NCI-H2171 treated with DMSO at 0.1 percent for 48 hours (cell line): Measurements from ENCODE around the gene VENTX.
"Not testable (repeated sequence)": the region's sequence is repeated elsewhere in the genome, so short reads cannot be mapped to it uniquely, and the experiment has no call there.

Source experiments
- DNase-seq: peaks from one replicate; lab custom pipeline; 2025; lab: John Stamatoyannopoulos, UW

VENTX gene

GRCh38 chr10:133214468-133215410, 22.9 kb upstream of the VENTX start:
- DNase-seq = no peak

DNA sequence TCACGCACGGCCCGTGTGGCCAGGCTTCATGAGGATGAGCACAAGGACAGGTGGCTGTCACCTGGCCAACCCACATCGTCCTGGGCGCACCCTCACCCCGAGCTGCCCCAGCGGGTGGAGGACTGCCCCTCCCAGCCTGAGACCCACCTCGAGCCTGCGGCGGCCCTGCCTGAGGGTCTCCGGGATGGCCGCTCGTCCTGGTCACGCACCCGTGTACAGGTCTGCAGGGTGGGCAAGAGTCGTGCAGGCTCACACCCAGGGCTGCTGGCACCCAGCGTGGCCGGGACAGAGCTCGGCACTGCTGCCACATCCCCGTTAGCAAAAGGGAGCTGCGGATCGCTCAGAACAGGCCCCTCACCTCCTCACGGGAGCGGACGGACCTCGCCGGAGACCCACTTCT, 22.1 kb upstream of the VENTX start:
- no peak for DNase-seq

DNA sequence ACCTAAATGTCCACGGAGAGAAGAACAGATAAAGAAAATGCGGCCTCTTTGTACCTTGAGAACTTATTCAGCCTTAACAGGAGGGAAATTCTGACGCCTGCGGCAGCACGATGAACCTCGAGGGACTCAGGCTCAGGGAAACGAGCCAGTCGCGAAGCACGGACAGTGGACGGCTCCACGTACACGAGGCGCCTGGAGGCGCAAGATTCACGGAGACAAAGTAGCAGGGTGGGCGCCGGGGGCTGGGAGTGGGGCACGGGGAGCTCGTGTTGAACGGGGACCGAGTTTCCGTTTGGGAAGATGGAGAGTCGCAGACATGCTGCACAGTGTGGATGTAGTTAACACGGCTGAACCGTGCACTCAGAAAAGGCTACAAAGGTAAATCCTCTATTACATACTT, 20.9 kb upstream of the VENTX start:
- DNase-seq = no peak

DNA sequence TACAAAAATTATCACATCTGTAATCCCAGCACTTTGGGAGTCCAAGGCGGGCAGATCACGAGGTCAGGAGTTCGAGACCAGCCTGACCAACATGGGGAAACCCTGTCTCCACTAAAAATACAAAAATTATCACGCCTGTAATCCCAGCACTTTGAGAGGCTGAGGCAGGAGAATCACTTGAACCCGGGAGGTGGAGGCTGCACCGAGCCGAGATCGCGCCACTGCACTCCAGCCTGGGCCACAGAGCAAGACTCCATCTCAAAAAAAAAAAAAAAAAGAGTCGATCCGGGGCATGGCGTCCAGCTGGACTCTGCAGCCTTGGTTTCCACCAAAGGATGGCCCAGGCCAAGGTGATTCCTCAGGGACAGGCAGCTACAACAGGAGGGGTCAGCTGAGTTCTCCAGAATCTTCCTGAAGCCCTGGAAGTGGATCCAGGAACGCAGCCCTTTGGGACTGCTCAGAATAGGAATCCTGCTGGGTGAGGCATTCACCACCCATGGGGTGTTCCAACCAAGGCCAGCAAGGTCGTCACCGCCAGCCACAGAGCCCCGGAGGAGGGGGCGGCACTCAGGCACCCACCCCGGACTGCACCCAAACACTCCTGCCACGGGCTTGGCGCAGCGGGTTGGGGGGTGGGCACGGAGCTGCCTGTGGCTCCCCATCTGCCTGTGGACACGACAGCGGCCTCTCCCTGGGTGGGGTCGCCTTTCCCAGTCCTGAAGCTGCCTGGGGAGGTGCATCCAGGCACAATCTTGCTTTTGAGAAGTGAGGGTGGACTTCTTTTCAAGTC, 19.7 kb upstream of the VENTX start:
- DNase-seq = no peak

GRCh38 chr10:133218891-133219290, 18.8 kb upstream of the VENTX start:
- DNase-seq = no peak

GRCh38 chr10:133219782-133220181, 17.9 kb upstream of the VENTX start:
- DNase-seq = no peak

- DNase-seq = no peak
These were observed 16.3 kb upstream of the VENTX start for GRCh38 chr10:133221331-133221730.

GRCh38 chr10:133221756-133222155, 15.9 kb upstream of the VENTX start:
- not testable (repeated sequence) for DNase-seq

GRCh38 chr10:133224076-133224475, 13.6 kb upstream of the VENTX start:
- no peak for DNase-seq

DNA sequence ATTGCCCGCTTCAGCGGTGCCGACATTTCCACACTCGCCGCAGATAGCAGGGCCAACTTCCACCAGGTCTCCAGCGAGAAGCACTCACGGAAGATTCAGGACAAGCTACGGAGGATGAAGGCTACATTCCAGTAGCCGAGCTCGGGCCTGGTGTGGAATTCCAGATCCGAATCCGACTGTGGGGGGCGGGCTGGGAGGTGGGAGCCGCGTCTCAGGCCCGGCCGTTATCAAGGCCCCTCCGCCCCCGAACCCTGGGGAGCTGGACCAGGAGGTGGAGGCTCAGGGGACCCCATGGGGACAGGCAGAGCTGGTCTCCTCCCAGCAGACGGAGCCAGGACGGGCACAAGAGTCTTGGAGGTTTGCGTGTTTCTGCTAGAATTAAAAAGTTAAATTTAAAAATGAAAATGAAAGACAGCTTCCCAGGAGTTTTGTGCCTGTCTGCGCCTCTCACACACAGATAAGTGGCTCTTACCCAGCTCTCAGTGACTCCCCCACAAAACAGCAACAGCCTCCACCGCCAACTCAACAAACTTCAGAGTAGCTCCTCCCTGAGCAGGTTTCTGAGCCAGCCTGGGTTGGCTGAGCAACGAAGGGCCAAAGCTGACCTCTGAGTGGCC, 12.8 kb upstream of the VENTX start:
- DNase-seq = no peak

- DNase-seq = no peak
These were observed 11.9 kb upstream of the VENTX start for GRCh38 chr10:133225707-133226191.

- DNase-seq = no peak
These were observed 11.3 kb upstream of the VENTX start for GRCh38 chr10:133226251-133226808.

DNA sequence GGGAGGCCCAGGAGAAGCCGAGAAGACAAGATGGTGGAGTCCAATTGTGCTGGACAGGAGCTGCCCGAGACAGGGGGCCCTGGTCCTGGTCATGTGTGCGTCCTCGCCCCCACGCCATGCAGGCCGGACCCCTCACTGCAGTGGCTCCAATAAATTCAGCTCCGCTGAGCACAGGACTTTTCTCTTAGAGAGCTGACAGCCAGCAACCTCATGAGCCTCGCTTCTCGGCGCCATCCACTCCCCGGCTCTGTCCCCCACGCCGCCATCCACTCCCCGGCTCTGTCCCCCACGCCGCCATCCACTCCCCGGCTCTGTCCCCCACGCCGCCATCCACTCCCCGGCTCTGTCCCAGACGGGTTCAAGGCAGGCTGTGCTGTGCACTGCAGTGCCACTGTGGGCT, 10.4 kb upstream of the VENTX start:
- DNase-seq = no peak

- DNase-seq = no peak
These were observed 8.2 kb upstream of the VENTX start for GRCh38 chr10:133229265-133230043.

DNA sequence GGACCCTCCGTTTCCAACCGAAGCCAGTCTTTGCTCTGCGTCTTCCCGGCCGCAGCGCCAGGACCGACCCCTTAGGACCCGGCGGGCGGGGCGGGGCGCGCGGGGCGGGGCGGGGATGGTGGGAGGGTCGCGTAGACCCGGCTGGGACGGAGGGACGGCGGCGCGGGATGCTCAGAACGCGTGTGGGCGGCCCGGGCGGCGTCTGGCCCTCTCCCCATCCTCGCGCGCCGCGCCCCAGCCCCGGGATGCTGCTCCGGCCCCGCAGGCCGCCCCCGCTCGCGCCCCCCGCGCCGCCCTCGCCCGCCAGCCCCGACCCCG, 7.7 kb upstream of the VENTX start, which contains the start of gene UTF1:
TSS of gene UTF1 (plus strand) at position 174 of the 318 bp plus-strand sequence. CDS start at position 246, 72 bp downstream.
- no peak for DNase-seq

DNA sequence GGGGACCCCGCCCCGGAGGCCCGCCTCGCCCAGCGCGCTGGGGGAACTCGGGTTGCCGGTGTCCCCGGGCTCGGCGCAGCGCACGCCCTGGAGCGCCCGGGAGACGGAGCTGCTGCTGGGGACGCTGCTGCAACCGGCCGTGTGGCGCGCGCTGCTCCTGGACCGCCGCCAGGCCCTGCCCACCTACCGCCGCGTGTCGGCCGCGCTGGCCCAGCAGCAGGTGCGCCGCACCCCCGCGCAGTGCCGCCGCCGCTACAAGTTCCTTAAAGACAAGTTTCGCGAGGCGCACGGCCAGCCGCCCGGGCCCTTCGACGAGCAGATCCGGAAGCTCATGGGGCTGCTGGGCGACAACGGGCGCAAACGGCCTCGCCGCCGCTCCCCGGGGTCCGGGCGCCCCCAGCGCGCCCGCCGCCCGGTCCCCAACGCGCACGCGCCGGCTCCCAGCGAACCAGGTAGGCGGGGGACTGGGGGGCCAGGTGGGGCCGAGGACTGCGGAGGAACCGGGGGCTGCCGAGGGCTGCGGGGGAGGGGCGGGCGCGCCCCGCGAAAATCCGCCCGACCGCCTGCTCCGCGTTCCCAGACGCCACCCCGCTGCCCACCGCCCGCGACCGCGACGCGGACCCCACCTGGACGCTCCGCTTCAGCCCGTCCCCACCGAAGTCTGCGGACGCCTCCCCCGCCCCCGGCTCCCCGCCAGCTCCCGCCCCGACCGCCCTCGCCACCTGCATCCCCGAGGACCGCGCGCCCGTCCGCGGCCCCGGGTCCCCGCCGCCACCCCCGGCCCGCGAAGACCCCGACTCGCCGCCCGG, 7.1 kb upstream of the VENTX start:
- DNase-seq = peak; percentile 20

DNA sequence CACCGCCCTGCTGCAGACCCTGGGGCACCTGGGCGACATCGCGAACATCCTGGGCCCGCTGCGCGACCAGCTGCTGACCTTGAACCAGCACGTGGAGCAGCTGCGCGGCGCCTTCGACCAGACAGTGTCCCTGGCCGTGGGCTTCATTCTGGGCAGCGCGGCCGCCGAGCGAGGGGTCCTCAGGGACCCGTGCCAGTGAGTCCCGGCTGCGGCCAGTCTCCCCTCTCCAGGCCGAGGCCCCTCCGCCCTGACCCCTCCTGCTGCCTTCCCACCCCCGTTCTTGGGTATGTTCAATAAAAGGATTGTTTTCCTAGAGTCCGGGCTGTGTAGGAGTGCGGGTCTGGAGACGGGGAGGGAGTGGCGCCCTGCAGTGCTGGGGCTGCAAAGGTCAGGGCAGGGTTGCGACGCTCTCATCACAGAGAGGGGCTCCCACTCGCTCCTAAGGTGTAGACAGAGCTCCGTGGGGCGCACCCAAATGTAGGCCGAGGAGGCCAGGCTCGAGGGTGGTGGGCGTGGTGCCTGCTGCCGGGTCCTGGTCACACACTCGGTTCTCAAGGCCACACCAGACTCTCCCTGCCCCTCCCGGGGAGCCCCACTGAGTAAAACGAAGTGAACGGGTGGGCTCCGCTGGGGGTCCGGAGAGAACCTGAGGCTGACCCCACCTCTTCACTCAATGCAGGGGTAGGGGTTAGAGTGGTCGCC, 6.3 kb upstream of the VENTX start:
- DNase-seq = no peak

- DNase-seq = no peak
These were observed 5.6 kb upstream of the VENTX start for GRCh38 chr10:133231946-133232574.

DNA sequence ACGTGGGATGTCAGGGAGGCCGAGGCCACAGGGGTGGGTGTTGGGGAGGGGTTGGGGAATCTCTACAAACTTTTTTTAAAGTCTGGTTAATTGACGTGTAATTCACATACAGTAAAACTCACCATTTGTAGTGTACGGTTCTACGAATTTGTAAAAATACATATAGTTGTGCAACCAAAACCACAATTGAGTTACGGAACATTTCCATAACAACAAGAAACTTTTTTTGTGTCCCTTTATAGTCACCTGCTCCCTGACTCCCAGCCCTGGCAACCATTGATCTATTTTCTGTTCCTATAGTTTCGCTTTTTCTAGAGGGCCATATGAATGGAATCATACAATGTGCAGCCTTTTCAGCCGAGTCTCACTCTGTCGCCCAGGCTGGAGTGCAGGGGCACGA, 2.9 kb upstream of the VENTX start:
- DNase-seq = not testable (repeated sequence)
